ENCODE results near the gene FCMR.

Gene FCMR

GRCh38 chr1:206880314-206880713 is 41.4 kb downstream of the FCMR start:
- H3K36me3 ChIP-seq (ENCODE audit: insufficient read depth, low read depth, low read length): no peaks in the 10 kb centered on the region
- H3K27me3 ChIP-seq (ENCODE audit: insufficient read depth, low read length): no peaks in the 10 kb centered on the region
- no peak overlapping the region for H3K4me3 ChIP-seq (ENCODE audit: low read length)
- H3K9me3 ChIP-seq (ENCODE audit: insufficient read depth, low read depth, low read length): peaks cover 14% of the 10 kb centered on the region
- H3K4me1 ChIP-seq (ENCODE audit: insufficient read depth, low read length): no peaks in the 10 kb centered on the region
- H3K27ac ChIP-seq (ENCODE audit: low read length): no peak overlapping the region
- H3K9ac ChIP-seq (ENCODE audit: low read depth, low read length): no peak overlapping the region

DNA sequence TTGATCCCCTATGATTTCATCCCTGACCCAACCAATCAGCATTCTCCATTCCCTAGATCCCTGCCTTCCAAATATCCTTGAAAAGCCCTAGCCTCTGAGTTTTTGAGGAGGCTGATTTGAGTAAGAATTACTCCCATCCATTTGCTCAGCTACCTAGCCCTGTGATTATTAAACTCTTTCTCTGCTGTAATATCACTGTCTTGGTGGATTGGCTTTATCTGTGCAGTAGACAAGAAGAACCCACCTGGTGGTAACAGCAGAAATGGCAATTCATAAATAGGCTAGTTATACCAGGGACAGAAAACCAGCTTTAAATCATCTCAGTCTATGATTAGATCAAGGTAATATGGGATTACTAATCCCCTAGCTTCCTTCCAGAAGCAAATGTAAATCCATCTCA is 43.3 kb downstream of the FCMR start:
- Histone ChIP-seq H3K27me3 (ENCODE audit: insufficient read depth, low read length) (no peaks in the 10 kb centered on the region), H3K9ac (ENCODE audit: low read depth, low read length) (no peak overlapping the region), H3K9me3 (ENCODE audit: insufficient read depth, low read depth, low read length) (peaks cover 14% of the 10 kb centered on the region), H3K4me1 (ENCODE audit: insufficient read depth, low read length) (no peaks in the 10 kb centered on the region), H3K4me3 (ENCODE audit: low read length) (no peak overlapping the region), H3K36me3 (ENCODE audit: insufficient read depth, low read depth, low read length) (no peaks in the 10 kb centered on the region), H3K27ac (ENCODE audit: low read length) (no peak overlapping the region)

- Histone ChIP-seq H3K36me3 (ENCODE audit: insufficient read depth, low read depth, low read length) (no peaks in the 10 kb centered on the region), H3K4me3 (ENCODE audit: low read length) (no peak overlapping the region), H3K27ac (ENCODE audit: low read length) (no peak overlapping the region), H3K9ac (ENCODE audit: low read depth, low read length) (no peak overlapping the region), H3K4me1 (ENCODE audit: insufficient read depth, low read length) (no peaks in the 10 kb centered on the region), H3K9me3 (ENCODE audit: insufficient read depth, low read depth, low read length) (peaks cover 14% of the 10 kb centered on the region), H3K27me3 (ENCODE audit: insufficient read depth, low read length) (no peaks in the 10 kb centered on the region)
Observed at GRCh38 chr1:206875752-206876377, 45.9 kb downstream of the FCMR start.

GRCh38 chr1:206873603-206874188 is 48.0 kb downstream of the FCMR start:
- H3K4me3 ChIP-seq (ENCODE audit: low read length): no peak overlapping the region
- H3K9ac ChIP-seq (ENCODE audit: low read depth, low read length): no peak overlapping the region
- H3K36me3 ChIP-seq (ENCODE audit: insufficient read depth, low read depth, low read length): no peaks in the 10 kb centered on the region
- H3K9me3 ChIP-seq (ENCODE audit: insufficient read depth, low read depth, low read length): peaks cover 14% of the 10 kb centered on the region
- H3K27me3 ChIP-seq (ENCODE audit: insufficient read depth, low read length): no peaks in the 10 kb centered on the region; the same call in 1 of the 2 replicates
- H3K4me1 ChIP-seq (ENCODE audit: insufficient read depth, low read length): no peaks in the 10 kb centered on the region
- H3K27ac ChIP-seq (ENCODE audit: low read length): no peak overlapping the region

GRCh38 chr1:206872139-206872538 is 49.6 kb downstream of the FCMR start:
- H3K4me3 ChIP-seq (ENCODE audit: low read length): no peak overlapping the region
- H3K4me1 ChIP-seq (ENCODE audit: insufficient read depth, low read length): no peaks in the 10 kb centered on the region
- H3K27ac ChIP-seq (ENCODE audit: low read length): no peak overlapping the region
- no peaks in the 10 kb centered on the region for H3K36me3 ChIP-seq (ENCODE audit: insufficient read depth, low read depth, low read length)
- H3K27me3 ChIP-seq (ENCODE audit: insufficient read depth, low read length): peaks cover 8% of the 10 kb centered on the region; the same call in 1 of the 2 replicates
- H3K9ac ChIP-seq (ENCODE audit: low read depth, low read length): no peak overlapping the region
- peaks cover 3% of the 10 kb centered on the region; the same call in 1 of the 2 replicates for H3K9me3 ChIP-seq (ENCODE audit: insufficient read depth, low read depth, low read length)

DNA sequence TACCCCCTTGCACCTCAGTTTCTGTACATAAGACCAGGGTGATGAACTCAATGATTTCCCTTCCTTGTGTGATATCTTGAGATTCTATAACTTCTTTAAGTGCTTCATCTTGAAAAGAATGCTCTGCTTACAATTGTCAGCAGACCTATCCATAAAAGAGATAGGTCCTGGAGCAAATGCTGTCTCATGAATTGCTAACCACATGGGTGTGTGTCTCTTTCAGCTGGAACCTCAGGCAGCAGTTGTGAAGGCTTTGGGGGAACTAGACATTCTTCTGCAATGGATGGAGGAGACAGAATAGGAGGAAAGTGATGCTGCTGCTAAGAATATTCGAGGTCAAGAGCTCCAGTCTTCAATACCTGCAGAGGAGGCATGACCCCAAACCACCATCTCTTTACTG is 53.5 kb downstream of the FCMR start:
- no peaks in the 10 kb centered on the region for H3K9me3 ChIP-seq (ENCODE audit: insufficient read depth, low read depth, low read length)
- no peaks in the 10 kb centered on the region for H3K36me3 ChIP-seq (ENCODE audit: insufficient read depth, low read depth, low read length)
- H3K27me3 ChIP-seq (ENCODE audit: insufficient read depth, low read length): peaks cover 8% of the 10 kb centered on the region; the same call in 1 of the 2 replicates
- no peak overlapping the region for H3K27ac ChIP-seq (ENCODE audit: low read length)
- no peak overlapping the region for H3K9ac ChIP-seq (ENCODE audit: low read depth, low read length)
- no peak overlapping the region for H3K4me3 ChIP-seq (ENCODE audit: low read length)
- no peaks in the 10 kb centered on the region for H3K4me1 ChIP-seq (ENCODE audit: insufficient read depth, low read length)

GRCh38 chr1:206867716-206868115 is 54.0 kb downstream of the FCMR start:
- Histone ChIP-seq H3K27me3 (ENCODE audit: insufficient read depth, low read length) (peaks cover 8% of the 10 kb centered on the region; the same call in 1 of the 2 replicates), H3K9ac (ENCODE audit: low read depth, low read length) (no peak overlapping the region), H3K4me1 (ENCODE audit: insufficient read depth, low read length) (no peaks in the 10 kb centered on the region), H3K36me3 (ENCODE audit: insufficient read depth, low read depth, low read length) (no peaks in the 10 kb centered on the region), H3K9me3 (ENCODE audit: insufficient read depth, low read depth, low read length) (no peaks in the 10 kb centered on the region), H3K27ac (ENCODE audit: low read length) (no peak overlapping the region), H3K4me3 (ENCODE audit: low read length) (no peak overlapping the region)

DNA sequence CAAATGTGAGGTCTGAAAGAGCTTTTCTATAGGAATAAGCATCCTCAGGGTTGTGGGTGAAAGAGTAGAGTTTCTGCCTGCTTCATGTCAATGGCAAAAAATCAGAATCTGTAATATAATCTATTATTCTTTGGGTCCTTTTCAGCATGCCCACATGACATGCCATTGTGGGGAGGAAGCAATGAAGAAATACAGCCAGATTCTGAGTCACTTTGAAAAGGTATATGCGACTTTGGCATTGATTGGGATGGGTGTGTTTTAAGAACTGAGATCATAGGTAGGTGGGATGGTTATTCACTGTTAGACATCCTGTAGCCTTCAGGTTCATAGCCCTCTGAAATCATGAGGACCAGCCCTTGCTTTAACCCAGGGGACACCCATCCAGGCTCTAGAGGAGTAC is 54.5 kb downstream of the FCMR start:
- no peaks in the 10 kb centered on the region for H3K36me3 ChIP-seq (ENCODE audit: insufficient read depth, low read depth, low read length)
- H3K9ac ChIP-seq (ENCODE audit: low read depth, low read length): no peak overlapping the region
- peaks cover 8% of the 10 kb centered on the region; the same call in 1 of the 2 replicates for H3K27me3 ChIP-seq (ENCODE audit: insufficient read depth, low read length)
- no peak overlapping the region for H3K27ac ChIP-seq (ENCODE audit: low read length)
- no peak overlapping the region for H3K4me3 ChIP-seq (ENCODE audit: low read length)
- no peaks in the 10 kb centered on the region for H3K9me3 ChIP-seq (ENCODE audit: insufficient read depth, low read depth, low read length)
- H3K4me1 ChIP-seq (ENCODE audit: insufficient read depth, low read length): no peaks in the 10 kb centered on the region

DNA sequence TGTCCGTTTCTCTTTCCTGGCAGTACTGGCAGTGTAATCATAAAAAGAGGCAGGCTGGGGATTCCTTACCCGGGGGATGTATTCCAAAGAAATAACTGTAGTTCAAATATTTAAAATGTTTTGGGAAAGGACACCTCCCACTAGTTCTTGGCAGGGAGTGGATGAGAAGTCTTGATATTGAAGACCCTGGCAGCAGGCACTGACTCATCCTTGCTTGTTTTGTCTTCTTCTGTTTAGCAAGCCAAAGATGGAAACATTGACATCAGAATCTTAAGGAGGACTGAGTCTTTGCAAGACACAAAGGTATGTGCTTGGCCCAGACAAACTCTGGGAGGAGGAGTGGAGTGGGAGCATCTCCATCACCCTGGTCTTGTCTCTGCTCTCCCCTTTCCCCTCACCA is 55.7 kb downstream of the FCMR start:
- H3K4me3 ChIP-seq (ENCODE audit: low read length): no peak overlapping the region
- H3K27ac ChIP-seq (ENCODE audit: low read length): no peak overlapping the region
- no peaks in the 10 kb centered on the region for H3K36me3 ChIP-seq (ENCODE audit: insufficient read depth, low read depth, low read length)
- H3K9ac ChIP-seq (ENCODE audit: low read depth, low read length): no peak overlapping the region
- H3K4me1 ChIP-seq (ENCODE audit: insufficient read depth, low read length): no peaks in the 10 kb centered on the region
- no peaks in the 10 kb centered on the region for H3K9me3 ChIP-seq (ENCODE audit: insufficient read depth, low read depth, low read length)
- H3K27me3 ChIP-seq (ENCODE audit: insufficient read depth, low read length): peaks cover 8% of the 10 kb centered on the region; the same call in 1 of the 2 replicates

DNA sequence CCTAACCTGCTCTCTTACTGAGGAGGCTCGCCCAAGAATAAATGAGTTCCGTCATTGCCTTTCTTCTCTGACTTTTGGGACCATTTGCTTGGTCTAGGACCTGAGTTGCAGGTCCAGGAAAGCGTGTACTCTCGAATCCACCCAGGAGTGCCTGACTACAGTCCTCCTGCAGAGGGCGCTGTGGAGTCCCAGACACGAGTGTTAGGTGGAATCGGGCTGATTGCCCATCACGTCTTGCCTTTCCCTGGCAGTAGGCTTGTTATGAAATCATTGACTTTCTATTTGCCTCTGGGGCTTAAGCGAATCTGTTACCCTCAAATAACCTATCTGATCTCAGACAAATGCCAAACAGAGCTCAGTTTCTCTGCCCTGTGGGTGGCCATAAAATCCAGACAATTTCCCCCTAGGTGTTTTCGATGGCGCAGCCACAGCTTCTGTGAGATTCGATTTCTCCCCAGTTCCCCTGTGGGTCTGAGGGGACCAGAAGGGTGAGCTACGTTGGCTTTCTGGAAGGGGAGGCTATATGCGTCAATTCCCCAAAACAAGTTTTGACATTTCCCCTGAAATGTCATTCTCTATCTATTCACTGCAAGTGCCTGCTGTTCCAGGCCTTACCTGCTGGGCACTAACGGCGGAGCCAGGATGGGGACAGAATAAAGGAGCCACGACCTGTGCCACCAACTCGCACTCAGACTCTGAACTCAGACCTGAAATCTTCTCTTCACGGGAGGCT is 56.6 kb downstream of the FCMR start, which contains the start of gene IL20:
Gene IL20 (plus strand): TSS at position 685 of the 733 bp plus-strand sequence. CDS start 230 bp downstream, outside the sequence.
- Histone ChIP-seq H3K27me3 (ENCODE audit: insufficient read depth, low read length) (peaks cover 8% of the 10 kb centered on the region; the same call in 1 of the 2 replicates), H3K9me3 (ENCODE audit: insufficient read depth, low read depth, low read length) (no peaks in the 10 kb centered on the region), H3K9ac (ENCODE audit: low read depth, low read length) (no peak within 1 kb of the TSS), H3K27ac (ENCODE audit: low read length) (no peak within 1 kb of the TSS), H3K4me1 (ENCODE audit: insufficient read depth, low read length) (no peaks in the 10 kb centered on the region), H3K36me3 (ENCODE audit: insufficient read depth, low read depth, low read length) (no peaks in the 10 kb centered on the region), H3K4me3 (ENCODE audit: low read length) (no peak within 1 kb of the TSS)

DNA sequence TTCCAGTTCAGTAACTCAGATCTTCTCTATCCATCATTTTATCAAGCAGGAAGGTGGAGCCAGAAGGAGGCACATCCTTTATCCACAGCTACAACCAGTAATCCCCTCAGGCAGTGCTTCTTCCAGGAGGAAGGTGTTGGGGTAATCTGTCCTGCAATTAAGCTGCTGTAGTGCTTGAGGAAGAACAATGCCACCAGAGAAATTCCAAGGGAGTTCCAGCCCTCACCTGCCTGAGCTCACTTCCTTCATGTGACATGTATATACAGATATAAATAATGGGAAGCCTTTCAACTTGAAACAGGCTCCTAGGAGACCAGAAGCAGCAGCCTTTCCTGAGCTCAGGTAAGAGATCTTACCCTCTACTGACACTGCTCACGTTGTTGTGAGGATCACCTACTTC is 58.5 kb downstream of the FCMR start:
- no peaks in the 10 kb centered on the region for H3K9me3 ChIP-seq (ENCODE audit: insufficient read depth, low read depth, low read length)
- no peaks in the 10 kb centered on the region for H3K4me1 ChIP-seq (ENCODE audit: insufficient read depth, low read length)
- no peak overlapping the region for H3K9ac ChIP-seq (ENCODE audit: low read depth, low read length)
- peaks cover 8% of the 10 kb centered on the region; the same call in 1 of the 2 replicates for H3K27me3 ChIP-seq (ENCODE audit: insufficient read depth, low read length)
- no peak overlapping the region for H3K4me3 ChIP-seq (ENCODE audit: low read length)
- no peaks in the 10 kb centered on the region for H3K36me3 ChIP-seq (ENCODE audit: insufficient read depth, low read depth, low read length)
- no peak overlapping the region for H3K27ac ChIP-seq (ENCODE audit: low read length)

GRCh38 chr1:206860165-206860564 is 61.6 kb downstream of the FCMR start:
- H3K36me3 ChIP-seq (ENCODE audit: insufficient read depth, low read depth, low read length): no peaks in the 10 kb centered on the region
- H3K27me3 ChIP-seq (ENCODE audit: insufficient read depth, low read length): no peaks in the 10 kb centered on the region
- no peak overlapping the region for H3K27ac ChIP-seq (ENCODE audit: low read length)
- no peaks in the 10 kb centered on the region for H3K9me3 ChIP-seq (ENCODE audit: insufficient read depth, low read depth, low read length)
- H3K4me1 ChIP-seq (ENCODE audit: insufficient read depth, low read length): no peaks in the 10 kb centered on the region
- no peak overlapping the region for H3K4me3 ChIP-seq (ENCODE audit: low read length)
- H3K9ac ChIP-seq (ENCODE audit: low read depth, low read length): no peak overlapping the region

Measured in iPS-20b (cell line).